Choroid plexus epithelial cell (primary cell): ENCODE measurements around the gene UPF2.

Source experiments
- DNase-seq: peaks from one replicate; pipeline ENCODE4 v3.0.0-alpha.2; 2010; ENCODE audit warnings: low read depth
- H3K4me3 ChIP-seq: 2 replicates; pipeline ENCODE4 v1.5.1; 2011; ENCODE audit warnings: low read depth, mild to moderate bottlenecking, control low read depth, low read length, moderate library complexity
- TF ChIP-seq, protein P1 (sequence below): conservative IDR thresholded peaks from 2 replicates; pipeline ENCODE4 v1.5.1; 2011; ENCODE audit warnings: low read depth, mild to moderate bottlenecking, control low read depth, inconsistent platforms, low read length, moderate library complexity

Gene UPF2

DNA sequence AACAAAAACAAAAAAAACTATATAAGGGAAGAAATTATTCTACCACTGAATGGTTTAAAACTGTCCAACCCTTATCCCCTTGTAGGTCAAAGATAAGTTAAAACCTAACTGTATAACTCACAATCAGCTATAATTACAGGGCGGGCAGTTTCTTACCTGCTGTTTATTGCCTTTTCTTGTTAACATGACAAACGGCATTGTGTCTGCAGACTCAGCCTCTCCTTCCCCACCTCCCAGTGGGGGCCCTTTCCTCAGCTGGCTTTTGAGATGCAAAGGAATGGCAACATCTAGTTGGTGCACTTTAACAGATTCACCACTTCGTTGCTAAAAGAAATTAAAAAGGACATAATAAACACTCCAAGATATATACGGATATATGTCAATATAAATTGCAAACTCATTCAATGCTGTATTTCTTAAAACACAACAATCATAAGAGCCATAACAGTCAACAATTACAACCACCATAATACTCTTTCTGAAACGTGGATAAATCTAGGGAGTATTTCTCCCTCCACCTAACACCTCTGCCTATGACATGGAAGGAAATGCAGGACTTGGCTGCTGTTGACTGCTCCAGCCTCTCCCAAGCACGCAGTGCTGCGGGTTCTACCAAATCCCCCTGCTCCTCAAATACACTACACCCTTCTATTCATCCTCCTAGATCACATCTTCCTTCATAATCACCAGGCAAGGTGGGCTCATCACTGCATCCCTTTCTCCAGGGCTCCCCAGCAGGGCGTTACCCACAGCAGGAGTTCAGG, 106.0 kb downstream of the UPF2 start:
- no peak for DNase-seq
- TF ChIP-seq, protein P1, sequence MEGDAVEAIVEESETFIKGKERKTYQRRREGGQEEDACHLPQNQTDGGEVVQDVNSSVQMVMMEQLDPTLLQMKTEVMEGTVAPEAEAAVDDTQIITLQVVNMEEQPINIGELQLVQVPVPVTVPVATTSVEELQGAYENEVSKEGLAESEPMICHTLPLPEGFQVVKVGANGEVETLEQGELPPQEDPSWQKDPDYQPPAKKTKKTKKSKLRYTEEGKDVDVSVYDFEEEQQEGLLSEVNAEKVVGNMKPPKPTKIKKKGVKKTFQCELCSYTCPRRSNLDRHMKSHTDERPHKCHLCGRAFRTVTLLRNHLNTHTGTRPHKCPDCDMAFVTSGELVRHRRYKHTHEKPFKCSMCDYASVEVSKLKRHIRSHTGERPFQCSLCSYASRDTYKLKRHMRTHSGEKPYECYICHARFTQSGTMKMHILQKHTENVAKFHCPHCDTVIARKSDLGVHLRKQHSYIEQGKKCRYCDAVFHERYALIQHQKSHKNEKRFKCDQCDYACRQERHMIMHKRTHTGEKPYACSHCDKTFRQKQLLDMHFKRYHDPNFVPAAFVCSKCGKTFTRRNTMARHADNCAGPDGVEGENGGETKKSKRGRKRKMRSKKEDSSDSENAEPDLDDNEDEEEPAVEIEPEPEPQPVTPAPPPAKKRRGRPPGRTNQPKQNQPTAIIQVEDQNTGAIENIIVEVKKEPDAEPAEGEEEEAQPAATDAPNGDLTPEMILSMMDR: no peak
- H3K4me3 ChIP-seq: no peak overlapping the region

DNA sequence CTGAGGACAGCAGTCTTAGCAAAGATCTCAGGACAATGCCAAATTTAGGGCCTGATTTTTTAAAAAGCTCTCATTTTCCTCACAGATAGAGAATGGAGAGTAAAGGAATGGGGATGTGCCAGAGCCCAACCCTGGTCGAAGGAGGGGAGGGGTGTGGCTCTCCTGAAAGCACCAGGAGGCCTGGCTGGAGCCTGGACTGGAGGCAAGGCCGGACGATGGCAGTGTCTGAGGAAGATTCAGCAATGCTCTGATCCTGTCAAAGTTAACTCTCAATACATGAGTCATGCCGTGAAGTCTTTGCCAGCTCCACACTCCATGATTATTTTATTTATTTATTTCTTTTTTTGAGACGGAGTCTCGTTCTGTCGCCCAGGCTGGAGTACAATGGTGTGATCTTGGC, 108.3 kb downstream of the UPF2 start:
- H3K4me3 ChIP-seq: no peak overlapping the region
- DNase-seq: peak; percentile 27
- TF ChIP-seq, protein P1: no peak

DNA sequence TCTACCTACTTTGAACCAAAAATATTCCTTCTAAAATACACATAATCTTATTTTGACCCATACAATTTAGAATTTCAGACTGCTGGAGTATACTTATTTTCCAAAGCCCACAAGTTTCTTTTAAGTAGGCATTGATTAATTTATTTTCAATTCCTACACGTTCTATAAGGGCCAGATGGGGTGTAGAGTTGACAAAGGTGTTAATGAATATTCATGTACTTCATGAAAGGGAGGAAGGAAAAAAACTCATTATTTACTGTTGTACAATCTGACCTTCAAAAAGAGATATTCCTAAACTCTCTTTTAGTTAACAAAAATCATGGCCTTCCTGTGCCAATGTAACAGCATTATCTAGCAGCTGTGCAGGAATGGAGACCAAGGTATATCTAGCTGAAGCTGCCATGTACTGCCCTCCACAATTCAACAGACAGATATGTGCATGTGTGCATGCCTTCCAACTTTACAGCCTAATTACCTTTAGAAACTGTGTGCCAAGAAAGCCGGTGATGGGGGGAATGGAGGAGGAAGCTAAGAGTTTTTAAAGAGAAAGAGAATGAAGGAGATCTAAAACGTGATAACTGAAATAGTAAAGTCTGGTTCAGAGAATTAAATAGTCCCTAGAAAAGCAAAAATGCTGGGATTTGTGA, 108.9 kb downstream of the UPF2 start:
- DNase-seq: no peak
- TF ChIP-seq, protein P1: no peak

DNA sequence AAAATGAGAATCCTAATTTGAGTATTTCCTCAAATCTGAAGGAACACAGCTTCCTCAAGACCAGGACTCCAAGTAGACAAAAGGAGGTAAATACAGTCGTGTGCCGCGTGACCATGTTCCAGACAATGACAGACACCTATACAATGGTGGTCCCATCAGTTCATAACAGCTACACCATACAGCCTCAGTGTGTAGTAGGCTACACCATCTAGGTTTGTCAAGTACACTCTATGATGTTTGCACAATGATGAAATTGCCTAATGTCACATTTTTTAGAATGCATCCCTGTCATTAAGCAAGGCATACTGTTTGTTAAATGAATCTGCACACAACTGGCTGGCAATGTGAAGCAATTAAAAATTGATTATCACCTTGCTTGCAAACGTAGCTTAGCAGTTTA, 111.6 kb downstream of the UPF2 start:
- H3K4me3 ChIP-seq: no peak overlapping the region
- TF ChIP-seq, protein P1: no peak
- DNase-seq: no peak

More for the DNA sequence above, 108.9 kb downstream of the UPF2 start:
- no peak overlapping the region for H3K4me3 ChIP-seq

DNA sequence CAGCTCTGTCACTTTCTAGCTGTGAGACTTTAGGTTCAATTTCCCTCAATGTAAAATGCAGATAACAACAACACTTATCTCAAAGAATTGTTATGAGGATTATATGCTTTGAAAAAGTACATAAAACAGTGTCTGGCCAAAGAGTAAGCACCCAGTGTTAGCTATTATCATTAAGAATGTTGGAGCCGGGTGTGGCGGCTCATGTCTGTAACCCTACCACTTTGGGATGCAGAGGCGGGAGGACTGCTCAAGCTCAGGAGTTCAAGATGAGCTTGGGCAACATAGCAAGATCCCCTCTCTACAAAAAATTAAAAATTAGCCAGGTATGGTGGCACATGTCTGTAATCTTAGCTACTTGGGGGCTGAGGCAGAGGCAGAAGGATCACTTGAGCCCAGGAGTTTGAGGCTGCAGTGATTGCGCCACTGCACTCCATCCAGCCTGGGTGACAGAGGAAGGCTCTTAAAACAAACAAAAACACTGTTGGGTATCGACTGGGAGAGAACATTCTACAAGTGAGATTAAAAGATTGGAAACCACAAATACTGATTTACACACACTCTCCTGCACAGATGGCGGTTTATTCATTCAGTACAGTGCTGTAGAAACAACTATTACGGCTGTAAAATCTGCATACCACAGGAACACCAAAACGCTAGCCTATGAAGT, 112.2 kb downstream of the UPF2 start:
- peak; percentile 48 for DNase-seq
- TF ChIP-seq, protein P1: no peak

DNA sequence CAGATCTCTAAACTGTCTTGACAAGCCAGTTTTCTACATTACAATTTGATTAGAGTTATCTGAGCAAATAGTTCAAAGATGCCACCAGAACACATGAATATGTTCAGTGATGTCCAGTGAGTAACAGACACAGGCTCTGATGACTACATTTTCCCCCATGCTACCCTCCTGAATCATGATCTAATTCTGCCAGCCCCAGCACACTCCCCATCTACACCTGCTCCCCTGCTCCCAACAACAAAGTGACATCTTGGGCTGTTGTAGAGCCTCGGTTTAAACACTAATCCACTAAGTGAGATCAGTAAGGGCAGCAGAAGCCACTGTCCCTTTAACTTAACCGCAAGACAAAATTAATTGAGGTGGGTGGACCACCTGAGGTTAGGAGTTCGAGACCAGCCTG, 114.9 kb downstream of the UPF2 start:
- TF ChIP-seq, protein P1: no peak
- H3K4me3 ChIP-seq: no peak overlapping the region
- no peak for DNase-seq

More for the DNA sequence above, 112.2 kb downstream of the UPF2 start:
- H3K4me3 ChIP-seq: no peak overlapping the region
